ENCODE data around the gene FAM72C.
"Not testable (repeated sequence)": the region's sequence is repeated elsewhere in the genome, so short reads cannot be mapped to it uniquely, and the experiment has no call there.

GRCh38 chr1:143951485-143952391, 20.0 kb downstream of the FAM72C start:
- TF ChIP-seq EZH2 (IDR thresholded peaks at IDR 0.05; ENCODE audit: borderline replicate concordance, low read length); CTCF (conservative IDR thresholded peaks at IDR 0.05 in 1 of 2, IDR thresholded peaks at IDR 0.05 in 1 of 2; ENCODE audit: extremely low read depth in 1 of 2, insufficient read depth in 1 of 2, low read depth in 1 of 2, low read length in 2 of 2): not testable (repeated sequence)
